ENCODE data around the gene BLVRB. TPM values are rescaled to one million over a fixed set of nuclear protein-coding genes. Genes with fewer than 3 reads are reported as not detected.

BLVRB gene
- total RNA-seq, 1 donor = 33.7 TPM

DNA sequence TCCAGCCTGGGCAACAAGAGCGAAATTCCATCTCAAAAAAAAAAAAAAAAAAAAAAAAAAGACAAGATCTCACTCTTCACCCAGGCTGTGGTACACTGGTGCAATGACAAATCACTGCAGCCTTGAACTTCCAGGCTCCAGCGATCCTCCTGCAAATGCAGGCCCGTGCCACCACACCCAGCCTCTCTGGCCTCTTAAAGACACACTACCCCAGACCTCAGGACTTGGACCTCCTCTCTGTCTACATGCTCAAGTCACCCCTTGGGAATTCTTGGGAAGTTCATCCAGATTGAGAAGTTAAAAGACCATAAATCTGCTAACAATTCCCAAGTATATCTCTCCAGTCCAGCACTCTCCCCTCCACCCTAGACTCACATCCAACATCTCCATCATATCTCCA is 65.0 kb downstream of the BLVRB start:
- no peak overlapping the region for H3K4me3 ChIP-seq (ENCODE audit: low read depth, low read length)
- no peak for DNase-seq (ENCODE audit: low read depth)
- TF ChIP-seq, protein P1, sequence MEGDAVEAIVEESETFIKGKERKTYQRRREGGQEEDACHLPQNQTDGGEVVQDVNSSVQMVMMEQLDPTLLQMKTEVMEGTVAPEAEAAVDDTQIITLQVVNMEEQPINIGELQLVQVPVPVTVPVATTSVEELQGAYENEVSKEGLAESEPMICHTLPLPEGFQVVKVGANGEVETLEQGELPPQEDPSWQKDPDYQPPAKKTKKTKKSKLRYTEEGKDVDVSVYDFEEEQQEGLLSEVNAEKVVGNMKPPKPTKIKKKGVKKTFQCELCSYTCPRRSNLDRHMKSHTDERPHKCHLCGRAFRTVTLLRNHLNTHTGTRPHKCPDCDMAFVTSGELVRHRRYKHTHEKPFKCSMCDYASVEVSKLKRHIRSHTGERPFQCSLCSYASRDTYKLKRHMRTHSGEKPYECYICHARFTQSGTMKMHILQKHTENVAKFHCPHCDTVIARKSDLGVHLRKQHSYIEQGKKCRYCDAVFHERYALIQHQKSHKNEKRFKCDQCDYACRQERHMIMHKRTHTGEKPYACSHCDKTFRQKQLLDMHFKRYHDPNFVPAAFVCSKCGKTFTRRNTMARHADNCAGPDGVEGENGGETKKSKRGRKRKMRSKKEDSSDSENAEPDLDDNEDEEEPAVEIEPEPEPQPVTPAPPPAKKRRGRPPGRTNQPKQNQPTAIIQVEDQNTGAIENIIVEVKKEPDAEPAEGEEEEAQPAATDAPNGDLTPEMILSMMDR (IDR thresholded peaks at IDR 0.05; ENCODE audit: insufficient read depth, low read depth, low read length) = no peak

DNA sequence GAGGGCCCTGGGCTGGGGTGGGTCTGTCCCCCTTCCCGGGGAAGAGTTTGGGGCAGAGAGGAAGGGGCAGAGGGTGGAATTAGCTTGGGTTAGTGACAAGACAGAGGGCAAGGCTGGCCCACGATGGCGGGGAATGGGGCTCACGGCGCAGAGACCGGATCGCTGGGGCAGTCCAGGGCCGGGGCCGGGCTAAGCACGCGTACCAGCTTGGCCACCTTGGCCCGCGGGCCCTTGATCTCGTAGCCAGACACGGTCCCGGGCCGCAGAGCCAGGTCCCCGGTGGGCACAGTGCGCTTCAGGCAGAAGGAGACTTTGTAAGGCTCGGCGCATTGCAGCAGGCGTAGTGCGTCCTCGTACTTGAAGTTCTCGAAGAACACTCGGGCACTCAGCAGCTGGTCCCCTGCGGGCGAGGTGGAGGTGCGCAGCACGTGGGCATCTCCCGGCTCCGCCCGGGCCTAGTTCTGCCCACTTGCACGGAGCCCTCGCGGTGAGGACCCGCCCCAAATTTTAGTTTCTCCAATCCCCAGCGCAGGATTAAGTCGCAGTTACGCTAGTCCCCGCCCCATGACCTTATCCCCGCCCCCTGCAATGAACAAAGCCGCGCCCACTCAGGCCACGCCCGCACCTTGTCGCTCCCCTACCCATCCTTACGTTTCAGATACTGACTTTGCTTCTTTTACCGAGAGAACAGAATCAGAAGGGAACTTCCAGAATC is 67.0 kb downstream of the BLVRB start:
- DNase-seq (ENCODE audit: low read depth) = no peak
- TF ChIP-seq, protein P1 (IDR thresholded peaks at IDR 0.05; ENCODE audit: insufficient read depth, low read depth, low read length) = no peak
- H3K4me3 ChIP-seq (ENCODE audit: low read depth, low read length) = no peak overlapping the region

Small RNA genes within 50 kb of the gene (small RNA-seq; reads per million reads assigned to genes)
- not detected for gene RF00017

Other genes with a start within 250 kb of the BLVRB start
- gene TTC9B, start 247.4 kb downstream of the BLVRB start, total RNA-seq = not detected in 2 replicates
- under 0.01 and 0.86 TPM in 2 replicates for gene CCNP, start 239.1 kb downstream of the BLVRB start, total RNA-seq
- gene AKT2, start 180.4 kb downstream of the BLVRB start, total RNA-seq = 120 and 142 TPM in 2 replicates
- 11.2 and 11.9 TPM in 2 replicates for gene C19orf47, start 117.3 kb downstream of the BLVRB start, total RNA-seq
- gene PLD3, start 117.0 kb downstream of the BLVRB start, total RNA-seq = 146 and 152 TPM in 2 replicates
- under 0.01 TPM in 2 replicates for gene HIPK4, start 75.6 kb downstream of the BLVRB start, total RNA-seq
- gene PRX, start 52.4 kb downstream of the BLVRB start, total RNA-seq = 0.86 and 1.9 TPM in 2 replicates
- 20.0 and 22.0 TPM in 2 replicates for gene SERTAD1, start 39.8 kb downstream of the BLVRB start, total RNA-seq
- gene SERTAD3, start 21.4 kb downstream of the BLVRB start, total RNA-seq = 38.0 and 49.2 TPM in 2 replicates
- gene SPTBN4, start 1.3 kb upstream of the BLVRB start, total RNA-seq = 0.32 and 1.3 TPM in 2 replicates
- gene SHKBP1, start 111.1 kb upstream of the BLVRB start, total RNA-seq = 17.7 and 20.9 TPM in 2 replicates
- gene LTBP4, start 135.6 kb upstream of the BLVRB start, total RNA-seq = 18.4 and 21.2 TPM in 2 replicates
- 13.8 and 34.1 TPM in 2 replicates for gene NUMBL, start 224.9 kb upstream of the BLVRB start, total RNA-seq

Measured in fibroblast of villous mesenchyme (primary cell).